Right cardiac atrium (tissue), 5 donors: Measurements from ENCODE around the gene PEX11B. TPM values are rescaled to one million over a fixed set of nuclear protein-coding genes. Genes with fewer than 3 reads are reported as not detected.
A peak's percentile ranks its signal among the peaks of the same experiment; 100 is the strongest.

Experiments
- ATAC-seq, 2 donors: fragments of 200-7000 bp; cut with Tn5 transposase; one replicate each; pipeline versions ENCODE4 v1.8.0 to v1.9.1; 2020; ENCODE audit warnings: moderate library complexity in 2 of 2, mild to moderate bottlenecking in 1 of 2
- DNase-seq, 3 donors: peaks; one replicate each; pipeline ENCODE4 v3.0.0-alpha.2; 2020
- H3K27ac ChIP-seq: one replicate; pipeline ENCODE4 v1.5.1; 2013; ENCODE audit warnings: mild to moderate bottlenecking, low read length, control low read depth, moderate library complexity
- H3K27me3 ChIP-seq: one replicate; pipeline ENCODE4 v1.6.1; 2013; ENCODE audit not compliant: control insufficient read depth, insufficient read depth
- H3K4me1 ChIP-seq: one replicate; pipeline ENCODE4 v1.6.1; 2013; ENCODE audit warnings: low read length; ENCODE audit not compliant: control insufficient read depth, insufficient read depth
- H3K4me3 ChIP-seq: one replicate; pipeline ENCODE4 v1.5.1; 2013; ENCODE audit warnings: low read length, control low read depth
- H3K9me3 ChIP-seq: one replicate; pipeline ENCODE4 v1.6.1; 2013; ENCODE audit warnings: low read length; ENCODE audit not compliant: control insufficient read depth
- WGBS: extraction: QIAGEN DNeasy Blood & Tissue Kit; methylation state at CpG from one replicate; pipeline ENCODE4 v1.1.7; 2013; 5-methylcytosine and 5-hydroxymethylcytosine counted together
- intact Hi-C, 4 donors: fragments of 100-400 bp; cut with DNase I; formaldehyde crosslinking; loops; one replicate each; pipeline versions ENCODE4 v1.11.0 to v1.14.0; 2022 to 2023
- polyA plus RNA-seq: library from polyadenylated mRNA; stranded (reverse); fragments of 200-250 nt; gene quantifications from one replicate; pipeline ENCODE4 v1.2.3, GENCODE V29; 2013
- total RNA-seq, 4 donors: library from RNA; stranded (reverse); fragmentation: NEBNext Ultra II Directional; extraction: Animal tissue kit (Norgen Biotek cat#: 25700); gene quantifications; one replicate each; pipeline ENCODE4 v1.2.1, GENCODE V29; 2021
- donor health status: healthy with polysubstance abuse.
- donor health status: DM: no; HTN: yes; CAD: no.
- donor health status: DM: no; HTN: no; CAD: no.
- donor health status: DM: no; HTN: yes; CAD: no; lungs with severe emphysema.
- donor health status: DM: yes; HTN: yes; CAD: no.

The PEX11B gene
- total and polyA plus RNA-seq, 5 donors: 21.4 to 23.7 (median 22.8) TPM

- DNase-seq (no peak), ATAC-seq (peak; percentile 40 to 81)
- 66% methylated on average over 10 of the region's 10 CpGs for WGBS
- H3K9me3 ChIP-seq: no peaks in the 10 kb centered on the region
- intact Hi-C loops: no loop called here
- H3K27ac ChIP-seq: peak overlapping the region; percentile 69
- H3K4me1 ChIP-seq: peaks cover 5% of the 10 kb centered on the region
- no peaks in the 10 kb centered on the region for H3K27me3 ChIP-seq
- H3K4me3 ChIP-seq: no peak overlapping the region
These were observed 11.4 kb downstream of the PEX11B start for GRCh38 chr1:145906954-145907753.

GRCh38 chr1:145901312-145902021, 17.1 kb downstream of the PEX11B start:
- WGBS: 81% methylated on average over 12 of the region's 12 CpGs
- no peak for ATAC-seq
- Histone ChIP-seq H3K4me3 (no peak overlapping the region), H3K27ac (no peak overlapping the region), H3K4me1 (no peaks in the 10 kb centered on the region), H3K9me3 (no peaks in the 10 kb centered on the region), H3K27me3 (no peaks in the 10 kb centered on the region)
- no peak for DNase-seq
- intact Hi-C loops: no loop called here

GRCh38 chr1:145898756-145899155, 19.8 kb downstream of the PEX11B start:
- H3K4me3 ChIP-seq: no peak overlapping the region
- H3K27ac ChIP-seq: no peak overlapping the region
- no peak for ATAC-seq
- H3K4me1 ChIP-seq: no peaks in the 10 kb centered on the region
- no peak for DNase-seq
- no peaks in the 10 kb centered on the region for H3K27me3 ChIP-seq
- intact Hi-C loops: loop anchor here in 2 of 4 donors (10.0 kb wide), 2 partner anchors 66 to 116 kb away; partner anchors contain the start of genes ANKRD34A (in 1 of the 2) and POLR3GL (in 1 of the 2)
- no peaks in the 10 kb centered on the region for H3K9me3 ChIP-seq
- whole genome bisulfite sequencing: 88% methylated on average over 5 of the region's 5 CpGs

- intact Hi-C loops: loop anchor here in 2 of 4 donors (10.0 kb wide), 2 partner anchors 67 to 117 kb away; partner anchors contain the start of genes ANKRD34A (in 1 of the 2) and POLR3GL (in 1 of the 2)
- Histone ChIP-seq H3K9me3 (no peaks in the 10 kb centered on the region), H3K4me3 (no peak overlapping the region), H3K27ac (no peak overlapping the region), H3K27me3 (no peaks in the 10 kb centered on the region), H3K4me1 (peaks cover 1% of the 10 kb centered on the region)
- 90% methylated on average over 1 of the region's 1 CpG for WGBS
- ATAC-seq (no peak), DNase-seq (no peak)
These were observed 20.5 kb downstream of the PEX11B start for GRCh38 chr1:145897969-145898368.

GRCh38 chr1:145895471-145895870, 23.0 kb downstream of the PEX11B start:
- H3K4me3 ChIP-seq: no peak overlapping the region
- intact Hi-C loops: loop anchor here in 2 of 4 donors (10.0 kb wide), 2 partner anchors 69 to 119 kb away; partner anchors contain the start of genes ANKRD34A (in 1 of the 2) and POLR3GL (in 1 of the 2)
- H3K9me3 ChIP-seq: no peaks in the 10 kb centered on the region
- WGBS: 93% methylated on average over 1 of the region's 1 CpG
- ATAC-seq (no peak), DNase-seq (no peak)
- H3K27ac ChIP-seq: no peak overlapping the region
- H3K27me3 ChIP-seq: no peaks in the 10 kb centered on the region
- H3K4me1 ChIP-seq: peaks cover 9% of the 10 kb centered on the region

DNA sequence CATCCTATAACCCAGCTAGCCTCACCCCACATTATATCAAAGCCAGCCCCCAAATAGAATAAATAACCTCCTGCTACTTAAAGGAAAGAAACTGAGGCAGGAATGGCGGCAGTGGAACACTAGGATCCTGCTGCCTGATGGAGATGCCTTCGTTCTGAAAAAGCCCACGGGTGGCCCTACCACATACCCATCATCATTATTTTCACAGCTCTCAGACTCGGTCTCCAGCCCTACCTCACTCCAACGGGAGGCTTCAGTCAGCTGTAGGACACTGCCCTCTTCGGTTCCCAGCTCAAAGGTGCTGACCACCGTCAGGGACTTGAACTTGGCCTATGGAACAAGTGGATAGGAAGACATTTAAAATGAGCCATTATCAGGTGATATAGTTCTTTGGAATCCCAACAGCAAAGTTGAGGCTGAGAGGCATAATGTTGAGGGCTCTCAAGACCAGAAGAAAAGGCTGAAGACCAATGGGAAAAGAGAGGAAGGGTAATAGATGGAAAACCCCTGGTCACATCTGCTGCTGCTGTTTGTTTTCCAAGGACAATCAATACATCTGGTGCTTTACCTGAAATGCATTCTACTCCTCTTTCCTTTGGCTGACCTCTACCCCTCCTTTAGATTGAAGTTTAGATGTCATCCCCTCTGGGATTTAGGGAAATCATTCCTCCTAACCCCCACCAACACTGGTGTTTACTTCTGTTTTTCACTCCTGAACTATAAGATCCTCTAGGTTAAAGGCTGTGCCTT, 25.0 kb downstream of the PEX11B start:
- Histone ChIP-seq H3K4me1 (peaks cover 9% of the 10 kb centered on the region), H3K9me3 (no peaks in the 10 kb centered on the region), H3K27me3 (no peaks in the 10 kb centered on the region), H3K4me3 (no peak overlapping the region), H3K27ac (peak overlapping the region; percentile 1)
- DNase-seq (no peak), ATAC-seq (no peak)
- intact Hi-C loops: loop anchor here (5.0 to 10.0 kb wide), 3 partner anchors 71 to 121 kb away; partner anchors contain the start of genes ANKRD34A (in 1 of the 4) and POLR3GL (in 1 of the 4)
- 86% methylated on average over 7 of the region's 7 CpGs for WGBS

DNA sequence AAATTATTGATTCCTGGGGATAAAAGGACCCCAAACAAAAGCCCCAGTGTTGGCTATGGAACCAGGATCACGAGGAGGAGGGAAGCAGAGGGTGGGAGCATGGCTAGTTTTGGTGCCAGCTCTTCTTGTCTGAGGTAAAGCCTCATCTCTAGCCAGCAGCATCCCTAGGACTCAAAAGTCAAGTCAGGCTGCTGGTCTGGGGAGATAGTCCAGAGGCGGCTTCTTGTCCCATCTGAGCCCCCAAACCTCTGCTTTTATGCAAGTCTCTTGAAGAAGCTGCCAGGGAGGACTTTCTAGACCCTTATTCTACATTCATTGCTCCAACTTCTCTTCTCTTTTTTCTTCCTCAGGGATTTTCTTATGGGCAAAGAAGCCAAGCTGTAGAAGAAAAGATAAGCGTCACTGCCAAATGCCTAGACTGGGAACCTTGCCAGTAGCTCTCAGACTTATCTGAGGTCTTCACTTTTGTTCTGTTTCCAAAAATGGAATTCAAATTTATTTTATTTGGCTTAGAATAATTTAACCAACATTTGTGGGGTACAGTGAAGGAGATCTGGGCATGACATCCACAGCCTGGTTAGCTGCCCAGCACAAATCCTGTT, 25.9 kb downstream of the PEX11B start:
- DNase-seq (peak in 1 of 3 donors; percentile 53), ATAC-seq (peak; percentile 30 to 34)
- intact Hi-C loops: loop anchor here (5.0 to 10.0 kb wide), 3 partner anchors 72 to 122 kb away; partner anchors contain the start of genes ANKRD34A (in 1 of the 4) and POLR3GL (in 1 of the 4)
- Histone ChIP-seq H3K9me3 (no peaks in the 10 kb centered on the region), H3K4me3 (no peak overlapping the region), H3K27me3 (no peaks in the 10 kb centered on the region), H3K27ac (peak overlapping the region; percentile 86), H3K4me1 (peaks cover 9% of the 10 kb centered on the region)
- WGBS: 27% methylated on average over 3 of the region's 3 CpGs

GRCh38 chr1:145891587-145892485, 26.7 kb downstream of the PEX11B start:
- no peaks in the 10 kb centered on the region for H3K9me3 ChIP-seq
- no peaks in the 10 kb centered on the region for H3K27me3 ChIP-seq
- ATAC-seq: peak; percentile 89 to 92
- H3K4me1 ChIP-seq: peaks cover 9% of the 10 kb centered on the region
- intact Hi-C loops: loop anchor here (5.0 to 10.0 kb wide), 3 partner anchors 73 to 123 kb away; partner anchors contain the start of genes ANKRD34A (in 1 of the 4) and POLR3GL (in 1 of the 4)
- peak overlapping the region; percentile 86 for H3K27ac ChIP-seq
- DNase-seq: peak; percentile 93 to 97 (median 94)
- WGBS: 1% methylated on average over 6 of the region's 6 CpGs
- H3K4me3 ChIP-seq: peak overlapping the region; percentile 2

DNA sequence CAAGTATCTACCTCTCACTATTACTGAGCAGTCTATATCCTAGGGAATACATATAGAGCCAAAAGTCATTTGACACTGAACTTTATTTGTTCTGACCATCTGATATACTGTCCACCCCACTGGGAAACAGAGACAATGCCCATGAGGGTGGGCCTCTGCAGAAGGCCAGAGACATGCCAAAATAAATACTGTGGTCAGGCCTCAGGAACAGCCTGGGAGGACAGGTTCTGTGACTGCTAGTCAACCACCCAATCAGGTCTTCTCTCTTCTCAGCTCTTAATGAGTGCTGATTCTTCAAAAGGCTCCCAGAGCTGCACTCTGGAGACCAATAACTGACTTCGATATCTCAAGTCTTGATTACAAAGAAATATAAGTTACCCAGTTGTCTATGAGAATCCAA, 27.4 kb downstream of the PEX11B start:
- Histone ChIP-seq H3K27ac (peak overlapping the region; percentile 86), H3K9me3 (no peaks in the 10 kb centered on the region), H3K4me3 (no peak overlapping the region), H3K27me3 (no peaks in the 10 kb centered on the region), H3K4me1 (peaks cover 9% of the 10 kb centered on the region)
- 36% methylated on average over 1 of the region's 1 CpG for WGBS
- DNase-seq (no peak), ATAC-seq (peak; percentile 28 to 71)
- intact Hi-C loops: loop anchor here (5.0 to 10.0 kb wide), 3 partner anchors 74 to 124 kb away; partner anchors contain the start of genes ANKRD34A (in 1 of the 4) and POLR3GL (in 1 of the 4)
